Suprapubic skin (tissue), 4 donors: ENCODE results near the gene ATP4A. TPM values are rescaled to one million over a fixed set of nuclear protein-coding genes. Genes with fewer than 3 reads are reported as not detected.
"Not testable (repeated sequence)": the region's sequence is repeated elsewhere in the genome, so short reads cannot be mapped to it uniquely, and the experiment has no call there.

Experiments used
- DNase-seq, 2 donors: peaks; one replicate each; pipeline ENCODE4 v3.0.0-alpha.2; 2019; ENCODE audit warnings: low spot score in 2 of 2
- H3K27ac ChIP-seq: fragments of 200-600 bp; sonication (generic); one replicate; pipeline ENCODE4 v1.5.1; 2019
- H3K27me3 ChIP-seq: fragments of 200-600 bp; sonication (generic); one replicate; pipeline ENCODE4 v1.5.1; 2019
- H3K36me3 ChIP-seq: fragments of 200-600 bp; sonication (generic); one replicate; pipeline ENCODE4 v1.5.1; 2019
- H3K4me1 ChIP-seq: fragments of 200-600 bp; sonication (generic); one replicate; pipeline ENCODE4 v1.5.1; 2019
- H3K4me3 ChIP-seq: fragments of 200-600 bp; sonication (generic); one replicate; pipeline ENCODE4 v1.5.1; 2019; ENCODE audit warnings: mild to moderate bottlenecking
- H3K9me3 ChIP-seq: fragments of 200-600 bp; sonication (generic); one replicate; pipeline ENCODE4 v1.5.1; 2019
- EP300 ChIP-seq: sonication (generic); formaldehyde crosslinking; IDR thresholded peaks from one replicate; pipeline ENCODE4 v1.6.1; 2017; ENCODE audit warnings: antibody characterized with exemption
- POLR2A ChIP-seq, 2 donors: fragments of 450-650 bp; IDR thresholded peaks; one replicate each; pipeline ENCODE4 v1.6.1; 2017; ENCODE audit warnings: antibody characterized with exemption in 2 of 2, mild to moderate bottlenecking in 2 of 2, moderate library complexity in 2 of 2
- POLR2AphosphoS5 ChIP-seq, 3 donors: sonication (generic); formaldehyde crosslinking; IDR thresholded peaks; one replicate each; pipeline ENCODE4 v1.6.1; 2017; ENCODE audit warnings: antibody characterized with exemption in 3 of 3
- WGBS: methylation state at CpG from one replicate; pipeline ENCODE4 v1.1.5; 2018; 5-methylcytosine and 5-hydroxymethylcytosine counted together
- total RNA-seq, 4 donors: library from RNA; depleted of rRNA; stranded (reverse); fragments of >200 nt; gene quantifications; one replicate each; pipeline ENCODE4 v1.1.0, GENCODE V29; 2016
- TF ChIP-seq, protein P1 (sequence below), 2 donors: fragments of 200-600 bp in 1 of 2; fragments of 450-650 bp in 1 of 2; sonication (generic) in 1 of 2; IDR thresholded peaks; one replicate each; pipeline ENCODE4 v1.5.1; 2016 to 2019; ENCODE audit warnings: antibody characterized with exemption in 2 of 2, mild to moderate bottlenecking in 1 of 2, moderate library complexity in 1 of 2

The ATP4A gene
- total RNA-seq, 4 donors from 2014 or later, result not detected

DNA sequence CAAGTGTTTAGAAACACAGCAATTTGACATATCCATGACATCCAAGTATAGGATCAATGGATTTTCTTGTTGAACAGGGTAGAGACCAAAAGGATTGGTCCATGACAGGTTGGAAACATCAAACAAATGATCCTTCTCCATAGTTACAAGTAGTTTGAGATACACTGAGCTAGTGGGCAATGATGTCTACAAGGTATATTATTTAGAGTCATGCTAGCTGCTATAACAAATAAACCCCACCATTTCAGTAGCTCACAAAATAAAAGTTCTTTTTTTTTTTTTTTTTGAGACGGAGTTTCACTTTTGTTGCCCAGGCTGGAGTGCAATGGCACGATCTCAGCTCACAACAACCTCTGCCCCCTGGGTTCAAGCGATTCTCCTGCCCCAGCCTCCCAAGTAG lies 44.2 kb upstream of the ATP4A start:
- Histone ChIP-seq H3K27me3 (no peaks in the 10 kb centered on the region), H3K4me1 (peaks cover 4% of the 10 kb centered on the region), H3K27ac (no peak overlapping the region), H3K36me3 (no peaks in the 10 kb centered on the region), H3K9me3 (peaks cover 6% of the 10 kb centered on the region), H3K4me3 (no peak overlapping the region)
- TF ChIP-seq, protein P1, sequence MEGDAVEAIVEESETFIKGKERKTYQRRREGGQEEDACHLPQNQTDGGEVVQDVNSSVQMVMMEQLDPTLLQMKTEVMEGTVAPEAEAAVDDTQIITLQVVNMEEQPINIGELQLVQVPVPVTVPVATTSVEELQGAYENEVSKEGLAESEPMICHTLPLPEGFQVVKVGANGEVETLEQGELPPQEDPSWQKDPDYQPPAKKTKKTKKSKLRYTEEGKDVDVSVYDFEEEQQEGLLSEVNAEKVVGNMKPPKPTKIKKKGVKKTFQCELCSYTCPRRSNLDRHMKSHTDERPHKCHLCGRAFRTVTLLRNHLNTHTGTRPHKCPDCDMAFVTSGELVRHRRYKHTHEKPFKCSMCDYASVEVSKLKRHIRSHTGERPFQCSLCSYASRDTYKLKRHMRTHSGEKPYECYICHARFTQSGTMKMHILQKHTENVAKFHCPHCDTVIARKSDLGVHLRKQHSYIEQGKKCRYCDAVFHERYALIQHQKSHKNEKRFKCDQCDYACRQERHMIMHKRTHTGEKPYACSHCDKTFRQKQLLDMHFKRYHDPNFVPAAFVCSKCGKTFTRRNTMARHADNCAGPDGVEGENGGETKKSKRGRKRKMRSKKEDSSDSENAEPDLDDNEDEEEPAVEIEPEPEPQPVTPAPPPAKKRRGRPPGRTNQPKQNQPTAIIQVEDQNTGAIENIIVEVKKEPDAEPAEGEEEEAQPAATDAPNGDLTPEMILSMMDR (IDR thresholded peaks at IDR 0.05), result no peak
- 93% methylated on average over 3 of the region's 3 CpGs for WGBS
- DNase-seq, result no peak

DNA sequence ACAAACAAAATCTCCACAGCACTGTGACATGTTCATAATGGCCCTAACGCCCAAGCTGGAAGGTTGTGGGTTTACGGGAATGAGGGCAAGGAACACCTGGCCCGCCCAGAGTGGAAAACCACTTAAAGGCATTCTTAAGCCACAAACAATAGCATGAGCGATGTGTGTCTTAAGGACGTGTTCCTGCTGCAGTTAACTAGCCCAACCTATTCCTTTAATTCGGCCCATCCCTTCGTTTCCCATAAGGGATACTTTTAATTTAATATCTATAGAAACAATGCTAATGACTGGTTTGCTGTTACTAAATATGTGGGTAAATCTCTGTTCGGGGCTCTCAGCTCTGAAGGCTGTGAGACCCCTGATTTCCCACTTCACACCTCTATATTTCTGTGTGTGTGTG lies 43.7 kb upstream of the ATP4A start:
- H3K9me3 ChIP-seq, H3K36me3 ChIP-seq, H3K27me3 ChIP-seq, H3K27ac ChIP-seq, H3K4me3 ChIP-seq, H3K4me1 ChIP-seq, DNase-seq: not testable (repeated sequence)
- WGBS, result 84% methylated on average over 8 of the region's 8 CpGs

DNA sequence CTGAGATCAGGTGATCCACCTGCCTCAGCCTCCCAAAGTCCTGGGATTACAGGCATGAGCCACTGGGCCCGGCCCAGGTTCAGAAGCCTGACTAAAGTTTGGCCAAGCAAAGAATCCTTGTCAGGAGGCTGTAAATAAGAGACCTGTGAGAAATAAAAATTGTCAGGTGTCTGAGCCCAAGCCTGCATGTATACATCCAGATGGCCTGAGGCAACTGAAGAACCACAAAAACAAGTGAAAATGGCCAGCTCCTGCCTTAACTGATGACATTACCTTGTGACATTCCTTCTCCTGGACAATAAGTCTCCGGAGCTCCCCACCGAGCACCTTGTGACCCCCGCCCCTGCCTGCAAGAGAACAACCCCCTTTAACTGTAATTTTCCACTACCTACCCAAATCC lies 41.0 kb upstream of the ATP4A start:
- not testable (repeated sequence) for DNase-seq

DNA sequence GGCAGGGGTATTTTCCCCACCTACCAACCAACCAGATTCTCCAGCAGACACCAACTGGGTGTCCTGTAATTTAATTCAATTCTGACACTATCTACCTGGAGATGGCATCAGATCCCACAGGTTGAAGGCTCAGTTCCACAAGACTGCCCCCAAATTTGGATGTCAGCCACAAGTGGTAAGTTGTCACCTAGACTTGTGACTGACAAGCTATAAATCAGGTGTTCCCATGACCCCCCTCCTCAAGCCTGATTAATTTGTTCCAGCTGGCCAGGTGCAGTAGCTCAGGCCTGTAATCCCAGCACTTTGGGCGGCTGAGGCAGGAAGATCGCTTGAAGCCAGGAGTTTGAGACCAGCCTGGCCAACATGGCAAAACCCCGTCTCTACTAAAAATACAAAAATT lies 38.5 kb upstream of the ATP4A start:
- no peak overlapping the region for H3K4me3 ChIP-seq
- no peaks in the 10 kb centered on the region for H3K9me3 ChIP-seq
- 74% methylated on average over 3 of the region's 3 CpGs for WGBS
- no peaks in the 10 kb centered on the region for H3K36me3 ChIP-seq
- H3K27ac ChIP-seq, result no peak overlapping the region
- H3K4me1 ChIP-seq, result no peaks in the 10 kb centered on the region
- TF ChIP-seq, protein P1 (IDR thresholded peaks at IDR 0.05), result no peak
- no peak for TF ChIP-seq EP300
- TF ChIP-seq POLR2A (IDR thresholded peaks at IDR 0.05), result no peak
- TF ChIP-seq POLR2AphosphoS5 (IDR thresholded peaks at IDR 0.05), result no peak
- H3K27me3 ChIP-seq, result no peaks in the 10 kb centered on the region
- DNase-seq, result no peak

More for the DNA sequence above, 41.0 kb upstream of the ATP4A start:
- H3K4me1 ChIP-seq, H3K36me3 ChIP-seq, H3K9me3 ChIP-seq, H3K27me3 ChIP-seq, H3K4me3 ChIP-seq, H3K27ac ChIP-seq: not testable (repeated sequence)
- WGBS, result 65% methylated on average over 4 of the region's 4 CpGs

DNA sequence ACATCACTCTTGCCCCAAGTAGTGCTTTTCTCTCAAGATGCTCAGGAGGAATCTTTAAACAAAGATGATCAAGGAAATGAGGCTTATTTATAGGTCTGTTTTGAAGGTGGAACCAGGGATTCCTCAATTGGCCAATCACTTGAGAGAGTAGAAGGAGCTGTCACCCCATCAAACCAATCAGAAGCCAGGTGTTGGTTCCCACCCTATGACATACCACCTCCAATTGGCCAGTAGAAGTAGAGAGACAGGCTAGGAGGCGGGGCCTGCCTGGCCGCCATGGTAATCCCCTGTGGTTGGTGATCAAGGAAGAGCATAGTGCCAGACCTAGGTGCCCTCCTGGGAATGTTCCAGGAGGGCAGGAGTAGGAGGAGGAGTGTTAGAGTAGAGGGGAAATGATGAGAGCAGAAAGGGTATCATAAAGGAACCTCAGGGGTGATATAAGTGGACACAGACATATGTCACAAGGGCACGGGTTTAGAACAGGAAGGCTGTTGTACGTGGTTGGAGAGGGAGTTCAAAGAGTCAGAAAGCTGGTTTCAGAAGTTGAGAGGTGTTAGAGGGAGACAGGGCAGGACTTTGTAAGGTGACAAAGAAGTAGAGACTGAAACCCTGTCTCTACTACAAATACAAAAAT lies 33.0 kb upstream of the ATP4A start:
- no peaks in the 10 kb centered on the region for H3K9me3 ChIP-seq
- H3K4me3 ChIP-seq, result no peak overlapping the region
- 68% methylated on average over 4 of the region's 4 CpGs for whole genome bisulfite sequencing
- H3K27me3 ChIP-seq, result no peaks in the 10 kb centered on the region
- DNase-seq, result no peak
- no peaks in the 10 kb centered on the region for H3K36me3 ChIP-seq
- no peaks in the 10 kb centered on the region for H3K4me1 ChIP-seq
- no peak for TF ChIP-seq EP300
- no peak overlapping the region for H3K27ac ChIP-seq

DNA sequence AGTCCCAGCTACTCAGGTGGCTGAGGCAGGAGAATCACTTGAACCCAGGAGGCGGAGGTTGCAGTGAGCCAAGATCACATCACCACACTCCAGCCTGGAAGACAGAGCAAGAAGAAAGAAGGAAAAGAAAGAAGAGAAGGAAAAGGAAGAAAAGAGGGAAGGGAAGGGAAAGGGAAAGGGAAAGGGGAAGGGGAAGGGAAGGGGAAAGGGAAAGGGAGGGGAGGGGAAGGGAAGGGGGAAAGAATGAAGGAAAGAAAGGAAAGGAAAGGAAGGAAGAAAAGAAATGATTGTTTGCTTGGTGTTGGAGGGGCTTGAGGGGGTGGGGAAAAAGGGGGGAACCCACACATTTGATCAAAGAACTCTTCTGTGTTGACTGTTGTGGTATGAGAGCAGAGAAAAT lies 32.5 kb upstream of the ATP4A start:
- TF ChIP-seq POLR2AphosphoS5 (IDR thresholded peaks at IDR 0.05) (no peak), EP300 (no peak), POLR2A (IDR thresholded peaks at IDR 0.05) (no peak)
- TF ChIP-seq, protein P1 (IDR thresholded peaks at IDR 0.05), result no peak
- Histone ChIP-seq H3K4me1 (no peaks in the 10 kb centered on the region), H3K27ac (no peak overlapping the region), H3K9me3 (no peaks in the 10 kb centered on the region), H3K27me3 (no peaks in the 10 kb centered on the region), H3K36me3 (no peaks in the 10 kb centered on the region), H3K4me3 (no peak overlapping the region)
- 88% methylated on average over 1 of the region's 1 CpG for WGBS
- no peak for DNase-seq

DNA sequence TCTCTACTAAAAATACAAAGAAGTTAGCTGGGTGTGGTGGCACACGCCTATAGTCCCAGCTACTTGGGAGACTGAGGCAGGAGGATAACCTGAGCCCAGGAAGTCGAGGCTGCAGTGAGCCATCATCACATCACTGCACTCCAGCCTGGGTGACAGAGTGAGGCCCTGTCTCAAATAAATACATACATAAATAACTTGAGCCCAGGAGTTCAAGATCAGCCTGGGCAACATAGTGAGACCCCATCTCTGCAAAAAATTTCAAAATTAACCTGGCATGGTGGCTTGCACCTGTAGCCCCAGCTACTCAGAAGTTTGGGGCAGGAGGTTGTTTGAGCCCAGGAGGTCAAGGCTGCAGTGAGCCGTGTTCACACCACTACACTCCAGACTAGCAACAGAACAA lies 31.6 kb upstream of the ATP4A start:
- not testable (repeated sequence) for H3K36me3 ChIP-seq, H3K27ac ChIP-seq, DNase-seq, H3K4me1 ChIP-seq, H3K9me3 ChIP-seq, H3K4me3 ChIP-seq, H3K27me3 ChIP-seq
- WGBS, result 86% methylated on average over 3 of the region's 3 CpGs
